Activated T-cell treated with anti-CD3 and anti-CD28 coated beads, Interleukin-2, amount 50 U/mL, for 1 hour (primary cell): ENCODE results near the gene SLC31A1.
"Not testable (repeated sequence)": the region's sequence is repeated elsewhere in the genome, so short reads cannot be mapped to it uniquely, and the experiment has no call there.

ENCODE experiments used
- DNase-seq: peaks from one replicate; pipeline ENCODE4 v3.0.0-alpha.2; 2020

The SLC31A1 gene

DNA sequence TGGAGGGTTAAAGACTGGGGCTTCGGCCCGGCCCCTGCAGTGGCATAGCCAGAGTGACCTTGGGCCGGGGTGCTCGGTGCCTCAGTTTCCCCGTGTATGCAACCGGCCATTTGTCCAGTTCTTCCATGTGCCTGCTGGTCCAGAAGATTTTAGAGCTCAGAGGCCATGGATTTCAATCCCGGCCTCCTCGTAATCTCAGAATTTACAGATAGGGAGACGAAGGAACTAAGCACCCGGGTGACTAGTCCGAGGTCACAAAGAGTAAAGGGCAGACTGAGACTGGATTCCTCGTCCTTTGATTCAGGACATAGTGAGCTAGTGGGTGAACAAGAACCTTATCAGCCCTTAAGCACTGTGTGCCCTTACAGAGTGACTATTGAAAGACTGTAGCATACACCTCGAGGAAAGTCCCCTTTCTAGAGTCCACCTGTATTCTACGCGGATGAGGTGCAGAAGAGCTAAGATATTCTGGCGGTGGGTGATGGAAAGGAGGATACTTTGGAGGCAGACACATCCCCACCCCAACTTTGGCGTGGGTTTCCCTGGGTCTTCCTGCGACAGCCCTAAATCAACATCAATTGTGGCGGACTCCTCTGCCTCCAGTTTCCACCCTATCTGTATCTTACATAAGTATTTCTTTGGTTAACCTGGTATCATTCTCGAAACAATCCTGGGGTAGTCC lies 597 bp downstream of the SLC31A1 start:
- DNase-seq, result no peak

GRCh38 chr9:113222482-113222841 lies 1.1 kb downstream of the SLC31A1 start:
- no peak for DNase-seq

DNA sequence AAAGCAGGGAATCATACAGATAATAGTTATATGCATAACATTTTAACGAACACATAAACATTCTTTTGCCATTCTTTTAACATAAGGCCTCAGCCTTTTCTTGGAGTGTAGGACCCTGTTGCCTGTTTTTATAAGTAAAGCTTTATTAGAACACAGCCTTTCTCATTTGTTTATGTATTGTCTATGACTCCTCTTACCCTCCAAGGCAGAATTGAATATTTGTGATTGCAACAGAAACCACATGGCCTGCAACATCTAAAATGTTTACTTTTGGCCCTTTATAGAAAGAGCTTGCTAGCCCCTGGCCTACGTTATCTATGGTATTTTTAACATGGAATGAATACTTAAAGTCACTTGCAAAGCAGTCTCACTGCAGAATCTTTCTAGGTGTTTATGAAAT lies 2.6 kb downstream of the SLC31A1 start:
- DNase-seq, result no peak

DNA sequence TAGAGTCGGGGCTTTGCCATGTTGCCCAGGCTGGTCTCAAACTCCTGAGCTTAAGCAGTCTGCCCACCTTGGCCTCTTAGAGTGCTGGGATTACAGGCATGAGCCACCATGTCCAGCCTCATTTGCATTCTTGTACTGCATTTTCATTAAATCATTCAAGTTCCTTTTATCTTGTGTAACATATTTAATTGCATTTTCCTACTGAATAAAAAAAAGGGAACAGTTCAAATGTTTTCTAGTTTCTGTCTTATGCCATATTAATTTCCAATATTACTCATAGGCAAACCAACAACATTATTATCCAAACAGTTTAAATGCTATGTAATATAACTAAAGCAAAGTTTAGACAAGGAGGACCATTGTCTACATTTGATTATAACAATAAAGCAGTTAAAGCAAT lies 6.1 kb downstream of the SLC31A1 start:
- DNase-seq, result no peak

DNA sequence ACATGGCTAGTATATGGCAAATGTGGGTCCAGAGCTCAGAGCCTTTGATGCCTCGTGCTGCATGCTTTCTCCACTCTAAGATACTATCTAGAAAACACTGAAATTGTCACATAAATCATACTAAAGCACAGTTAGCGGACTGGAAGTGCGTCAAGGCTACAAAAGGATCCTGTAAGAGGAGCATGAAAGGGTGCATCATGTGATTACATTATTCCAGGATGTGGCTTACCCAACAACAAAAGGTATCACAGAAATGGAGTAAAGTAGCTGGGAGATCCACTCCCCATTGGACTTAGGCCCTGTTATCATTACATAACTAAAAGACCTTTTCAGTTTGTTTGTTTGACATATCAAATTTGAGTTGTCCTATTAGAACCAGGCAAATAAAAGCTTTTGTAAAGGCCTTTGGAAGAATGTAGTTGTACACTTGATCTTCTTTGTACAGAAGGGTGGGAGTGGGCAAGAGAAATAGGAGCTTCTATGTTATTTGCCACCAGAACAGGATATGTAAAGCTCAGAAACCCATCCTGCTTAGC lies 6.9 kb downstream of the SLC31A1 start:
- no peak for DNase-seq

DNA sequence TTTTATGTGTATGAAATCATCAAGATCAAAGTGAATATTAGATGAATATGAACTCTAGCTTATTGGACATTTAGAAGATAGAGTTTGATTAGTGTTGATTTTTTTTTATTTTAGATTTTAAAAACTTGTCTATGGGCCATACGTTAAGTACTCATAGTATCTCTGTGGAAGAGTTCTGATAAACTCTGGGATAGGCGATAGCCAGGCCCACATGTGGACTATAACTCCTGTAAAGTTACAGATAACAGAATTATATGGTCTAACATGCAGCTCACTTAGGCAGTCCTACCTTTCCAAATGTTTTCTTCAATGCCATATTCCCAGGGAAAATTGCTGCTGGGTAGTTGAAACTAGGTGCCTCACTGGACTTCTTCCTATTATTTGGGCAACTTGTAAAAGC lies 10.4 kb downstream of the SLC31A1 start:
- no peak for DNase-seq

DNA sequence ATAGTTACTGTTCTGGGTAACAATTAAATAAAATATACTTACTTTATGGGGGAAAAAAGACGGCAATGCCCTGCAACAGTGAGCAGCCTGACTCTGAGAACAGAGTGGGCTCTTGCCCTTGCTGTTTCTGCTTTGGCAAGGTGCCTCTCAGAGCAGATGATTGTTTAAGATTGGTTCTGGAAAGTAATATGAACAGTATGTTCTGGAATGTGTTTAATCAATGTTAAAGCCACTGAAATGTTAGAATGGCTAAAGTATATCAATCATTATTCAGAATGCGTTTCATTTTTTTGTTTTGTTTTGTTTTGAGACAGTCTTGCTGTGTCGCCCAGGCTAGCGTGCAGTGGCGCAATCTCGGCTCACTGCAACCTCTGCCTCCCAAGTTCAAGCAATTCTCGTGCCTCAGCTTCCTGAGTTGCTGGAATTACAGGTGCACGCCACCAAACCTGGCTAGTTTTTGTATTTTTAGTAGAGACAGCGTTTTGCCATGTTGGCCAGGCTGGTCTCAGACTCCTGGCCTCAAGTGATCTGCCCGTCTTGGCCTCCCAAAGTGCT lies 14.4 kb downstream of the SLC31A1 start:
- not testable (repeated sequence) for DNase-seq

- no peak for DNase-seq
Measured at GRCh38 chr9:113237026-113237425, 15.7 kb downstream of the SLC31A1 start.

DNA sequence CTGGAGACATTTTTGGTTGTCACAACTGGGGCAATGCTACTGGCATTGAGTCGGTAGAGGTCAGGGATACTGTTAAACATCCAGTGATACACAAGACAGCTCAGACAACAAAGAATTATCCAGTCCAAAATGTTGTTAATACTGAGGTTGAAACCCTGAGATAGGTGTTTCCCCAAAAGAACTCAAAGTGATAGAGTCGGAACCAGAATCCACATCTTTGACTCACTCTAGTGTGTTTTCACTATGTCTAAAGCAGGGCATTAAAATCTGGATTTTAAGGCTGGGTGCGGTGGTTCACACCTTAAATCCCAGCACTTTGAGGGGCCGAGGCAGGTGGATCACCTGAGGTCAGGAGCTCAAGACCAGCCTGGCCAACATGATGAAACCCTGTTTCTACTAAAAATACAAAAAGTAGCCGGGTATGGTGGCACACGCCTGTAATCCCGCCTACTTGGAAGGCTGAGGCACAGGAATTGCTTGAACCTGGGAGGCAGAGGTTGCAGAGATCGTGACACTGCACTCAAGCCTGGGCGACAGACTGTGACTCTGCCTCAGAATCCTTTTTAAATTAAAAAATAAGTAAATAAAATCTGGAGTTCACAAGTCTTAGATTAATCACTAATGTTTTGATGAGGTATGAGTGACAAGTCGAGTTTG lies 17.0 kb downstream of the SLC31A1 start:
- no peak for DNase-seq

DNA sequence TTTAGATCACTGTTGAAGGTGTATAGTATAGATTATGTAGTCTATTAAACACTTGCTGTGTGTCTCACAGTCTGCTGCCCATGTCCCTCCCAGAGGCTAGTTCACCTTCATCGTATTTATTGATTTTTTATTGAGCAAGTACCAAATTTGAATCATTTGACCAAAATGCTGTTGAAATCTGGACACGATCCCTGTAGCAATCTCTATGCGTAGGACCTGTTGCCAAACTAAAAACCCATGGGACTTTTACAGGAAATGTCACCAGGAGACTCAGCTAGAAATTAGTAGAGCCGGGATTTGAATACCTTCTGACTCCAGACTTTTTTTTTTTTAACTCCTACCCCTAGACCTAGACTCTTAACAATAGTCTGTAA lies 17.5 kb downstream of the SLC31A1 start:
- DNase-seq, result no peak

- DNase-seq, result no peak
Measured at GRCh38 chr9:113241161-113241560, 19.8 kb downstream of the SLC31A1 start.

DNA sequence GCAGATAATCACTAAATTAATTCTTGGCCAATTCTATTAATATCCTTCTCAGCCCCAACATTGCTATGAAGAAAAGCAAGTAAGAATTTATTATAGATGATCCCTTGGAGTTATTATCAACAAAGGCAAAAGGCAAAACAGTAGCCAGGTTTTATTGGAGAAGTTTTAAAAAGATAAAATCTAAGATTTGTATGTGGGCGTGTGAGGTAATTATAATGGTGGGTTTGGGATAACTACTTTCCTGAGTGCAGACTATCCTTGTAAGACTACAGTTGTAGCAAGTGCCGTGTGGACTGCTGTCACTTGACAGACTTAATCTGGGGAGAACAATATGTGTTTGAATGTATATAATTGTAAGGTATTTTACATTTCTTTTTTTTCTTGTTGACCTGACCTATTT lies 23.2 kb downstream of the SLC31A1 start:
- no peak for DNase-seq

GRCh38 chr9:113245894-113246293 lies 24.6 kb downstream of the SLC31A1 start:
- DNase-seq, result no peak

- DNase-seq, result no peak
Measured at GRCh38 chr9:113246928-113247327, 25.6 kb downstream of the SLC31A1 start.

DNA sequence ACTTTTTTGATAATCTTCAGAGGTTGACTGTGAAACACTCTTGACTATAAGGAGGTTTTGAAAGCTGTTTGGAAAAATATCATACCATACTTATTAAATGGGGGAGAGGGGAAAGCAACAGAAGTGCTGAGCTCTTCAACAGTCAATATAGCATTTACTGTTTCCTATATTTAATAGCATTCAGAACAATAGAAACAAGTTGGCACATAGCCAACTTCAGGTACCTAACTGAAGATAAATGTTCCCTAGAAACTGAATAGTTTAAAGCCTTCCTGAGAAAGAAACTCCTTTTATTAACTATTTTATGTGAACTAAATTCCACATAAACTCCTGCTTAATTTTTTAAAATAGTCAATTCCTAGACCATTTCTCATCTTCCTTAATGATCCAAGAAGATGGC lies 26.3 kb downstream of the SLC31A1 start:
- DNase-seq, result no peak

- not testable (repeated sequence) for DNase-seq
Measured at GRCh38 chr9:113249661-113250060, 28.3 kb downstream of the SLC31A1 start.

- DNase-seq, result no peak
Measured at GRCh38 chr9:113250807-113251206, 29.5 kb downstream of the SLC31A1 start.

DNA sequence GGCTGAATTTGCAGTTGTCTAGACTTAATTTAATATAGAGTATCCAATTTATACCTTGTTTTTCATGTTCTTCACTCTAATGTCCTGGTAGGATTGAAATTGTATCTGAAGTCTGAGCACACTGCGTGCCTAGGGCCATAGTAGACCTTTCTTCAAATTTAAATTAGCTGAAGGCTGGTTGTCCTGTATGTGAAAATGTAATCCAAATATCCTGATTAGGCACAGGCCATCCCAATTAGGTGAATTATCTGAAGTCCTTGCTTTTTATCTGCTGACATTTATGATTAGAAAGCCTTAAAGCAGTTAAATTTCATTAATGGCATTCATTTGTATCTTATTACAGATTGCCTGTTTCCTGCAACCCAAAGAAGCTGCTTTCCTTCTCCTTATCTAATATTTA lies 33.6 kb downstream of the SLC31A1 start:
- no peak for DNase-seq

- DNase-seq, result no peak
Measured at GRCh38 chr9:113255438-113255837, 34.1 kb downstream of the SLC31A1 start.

DNA sequence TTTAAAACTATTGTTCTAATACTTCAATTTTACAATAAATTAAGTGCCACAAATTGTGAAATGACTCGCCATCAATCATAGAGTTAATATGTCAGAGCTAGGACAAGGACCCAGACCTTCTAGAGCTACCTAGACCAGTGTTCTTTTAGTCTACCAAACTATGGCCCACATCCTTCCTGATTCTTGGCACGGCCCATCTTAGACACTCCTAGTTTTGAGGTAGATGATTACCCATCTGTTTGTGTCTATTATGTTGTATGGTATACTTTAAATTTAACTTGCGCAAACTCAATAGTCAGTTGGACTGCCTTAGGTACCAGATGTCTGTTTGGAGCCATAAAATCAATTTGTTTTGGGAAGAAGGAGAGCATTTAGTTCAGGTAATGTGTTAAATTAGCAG lies 36.5 kb downstream of the SLC31A1 start:
- DNase-seq, result no peak

DNA sequence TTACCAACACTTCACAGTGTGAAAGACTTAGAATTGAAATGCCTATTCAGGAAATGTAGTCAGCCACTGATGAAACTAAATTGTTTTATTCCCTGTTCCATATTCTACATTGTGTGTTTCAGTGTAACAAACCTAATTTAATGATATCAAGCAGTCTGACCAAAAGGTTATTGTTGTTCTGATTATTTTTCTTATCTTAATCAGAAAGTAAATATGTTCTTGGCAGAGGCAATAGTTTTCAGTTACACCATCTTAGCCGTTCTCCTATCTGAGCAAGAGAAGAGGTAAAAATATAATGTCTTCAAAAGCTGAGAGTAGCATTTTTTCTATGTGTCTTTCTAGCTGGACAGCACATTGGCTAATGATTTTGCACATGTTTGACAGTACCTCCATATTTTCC lies 36.9 kb downstream of the SLC31A1 start:
- DNase-seq, result no peak

GRCh38 chr9:113261917-113262671 lies 40.8 kb downstream of the SLC31A1 start:
- no peak for DNase-seq

GRCh38 chr9:113266174-113266573 lies 44.8 kb downstream of the SLC31A1 start:
- DNase-seq, result no peak
